Neural cell (in vitro differentiated cells): Measurements from ENCODE around the gene SGSH. TPM values are rescaled to one million over a fixed set of nuclear protein-coding genes. Genes with fewer than 3 reads are reported as not detected.

Source experiments
- H2AFZ ChIP-seq: fragments of 200-600, 300-800 bp; sonication (generic), shearing (Covaris generic); 2 replicates; pipeline ENCODE4 v1.6.0; 2014; ENCODE audit warnings: low read depth, mild to moderate bottlenecking, antibody characterized with exemption, low read length, moderate library complexity
- H3F3A ChIP-seq: fragments of 200-600 bp; shearing (Covaris generic); 2 replicates; pipeline ENCODE4 v1.6.1; 2016; ENCODE audit warnings: mild to moderate bottlenecking, moderate library complexity, mixed read lengths, antibody characterized with exemption, low read length; ENCODE audit not compliant: insufficient read depth, poor library complexity, severe bottlenecking
- H3K27ac ChIP-seq: fragments of 200-600, 300-800 bp; sonication (generic), shearing (Covaris generic); 2 replicates; pipeline ENCODE4 v1.5.1; 2014; ENCODE audit warnings: mild to moderate bottlenecking, low read length, moderate library complexity
- H3K27me3 ChIP-seq: fragments of 300-800, 200-600 bp; sonication (generic), shearing (Covaris generic); 2 replicates; pipeline ENCODE4 v1.6.0; 2014; ENCODE audit warnings: mild to moderate bottlenecking, low read depth, low read length, moderate library complexity; ENCODE audit not compliant: insufficient read depth
- H3K36me3 ChIP-seq: fragments of 300-800, 200-600 bp; sonication (generic), shearing (Covaris generic); 2 replicates; pipeline ENCODE4 v1.5.1; 2014; ENCODE audit warnings: mild to moderate bottlenecking, antibody characterized with exemption, low read length, moderate library complexity; ENCODE audit not compliant: insufficient read depth
- H3K4me2 ChIP-seq: fragments of 300-800, 200-600 bp; sonication (generic), shearing (Covaris generic); 2 replicates; pipeline ENCODE4 v1.6.0; 2014; ENCODE audit warnings: mild to moderate bottlenecking, low read length
- H3K4me3 ChIP-seq: fragments of 300-800, 200-600 bp; sonication (generic), shearing (Covaris generic); 2 replicates; pipeline ENCODE4 v1.5.1; 2014; ENCODE audit warnings: mild to moderate bottlenecking, low read length, moderate library complexity
- H3K79me2 ChIP-seq: fragments of 200-600 bp; shearing (Covaris generic); replicated peaks from 2 replicates; pipeline ENCODE4 v1.6.0; 2014; ENCODE audit warnings: mild to moderate bottlenecking, low read length, moderate library complexity; ENCODE audit not compliant: insufficient read depth
- H3K9ac ChIP-seq: fragments of 300-800, 200-600 bp; sonication (generic), shearing (Covaris generic); 2 replicates; pipeline ENCODE4 v1.6.1; 2016; ENCODE audit warnings: mild to moderate bottlenecking, low read length, mixed read lengths
- H3K9me2 ChIP-seq: fragments of 200-600 bp; shearing (Covaris generic); 2 replicates; pipeline ENCODE4 v1.6.1; 2016; ENCODE audit warnings: mild to moderate bottlenecking, low read length, mixed read lengths; ENCODE audit not compliant: insufficient read depth
- H3K9me3 ChIP-seq: fragments of 200-600, 300-800 bp; sonication (generic), shearing (Covaris generic); 2 replicates; pipeline ENCODE4 v1.6.1; 2016; ENCODE audit warnings: mild to moderate bottlenecking, mixed run types, low read length, moderate library complexity, mixed read lengths
- H4K20me1 ChIP-seq: fragments of 200-600 bp; shearing (Covaris generic); 2 replicates; pipeline ENCODE4 v1.6.1; 2016; ENCODE audit warnings: mild to moderate bottlenecking, mixed run types; ENCODE audit not compliant: insufficient read depth
- CTCF ChIP-seq: fragments of 450-650 bp; IDR thresholded peaks from 2 replicates; pipeline ENCODE4 v1.5.1; 2014; ENCODE audit warnings: antibody characterized with exemption, mild to moderate bottlenecking, moderate library complexity; ENCODE audit not compliant: poor library complexity, severe bottlenecking
- EP300 ChIP-seq: fragments of 450-650 bp; conservative IDR thresholded peaks from 2 replicates; pipeline ENCODE4 v1.6.1; 2014; ENCODE audit warnings: antibody characterized with exemption, mild to moderate bottlenecking, moderate library complexity; ENCODE audit not compliant: poor library complexity, severe bottlenecking
- EZH2 ChIP-seq: fragments of 200-600, 300-800 bp; shearing (Covaris generic), sonication (generic); IDR thresholded peaks from 2 replicates; pipeline ENCODE4 v1.6.1; 2014; ENCODE audit warnings: antibody characterized with exemption, low read length, borderline replicate concordance, mild to moderate bottlenecking; ENCODE audit not compliant: insufficient read depth, poor library complexity, severe bottlenecking
- MXI1 ChIP-seq: fragments of 450-650 bp; conservative IDR thresholded peaks from 2 replicates; pipeline ENCODE4 v1.6.1; 2014; ENCODE audit warnings: antibody characterized with exemption, mild to moderate bottlenecking; ENCODE audit not compliant: poor library complexity, severe bottlenecking
- POLR2AphosphoS5 ChIP-seq: IDR thresholded peaks from 2 replicates; pipeline ENCODE4 v1.6.1; 2012
- RAD21 ChIP-seq: fragments of 450-650 bp; conservative IDR thresholded peaks from 2 replicates; pipeline ENCODE4 v1.6.1; 2014; ENCODE audit warnings: antibody characterized with exemption, mild to moderate bottlenecking, moderate library complexity
- REST ChIP-seq: IDR thresholded peaks from 2 replicates; pipeline ENCODE4 v1.6.1; 2012; ENCODE audit warnings: borderline replicate concordance
- SMC3 ChIP-seq: fragments of 450-650 bp; conservative IDR thresholded peaks from 2 replicates; pipeline ENCODE4 v1.6.1; 2014; ENCODE audit warnings: antibody characterized with exemption, mild to moderate bottlenecking, moderate library complexity; ENCODE audit not compliant: poor library complexity
- TAF1 ChIP-seq: IDR thresholded peaks from 2 replicates; pipeline ENCODE4 v1.6.1; 2012; ENCODE audit warnings: low read depth
- polyA plus RNA-seq: library from polyadenylated mRNA; depleted of rRNA; stranded (reverse); fragments of >200 nt; gene quantifications from 2 replicates; pipeline ENCODE4 v1.2.3, GENCODE V29; 2014

The SGSH gene
- polyA plus RNA-seq, 1 donor from 2014 or later = 8.0 TPM

GRCh38 chr17:80268427-80268826 lies 48.3 kb upstream of the SGSH start:
- Histone ChIP-seq H4K20me1 (no peaks in the 10 kb centered on the region), H3K27me3 (no peaks in the 10 kb centered on the region), H3K79me2 (no peaks in the 10 kb centered on the region), H3K4me3 (no peak overlapping the region), H3K36me3 (no peaks in the 10 kb centered on the region), H3K9me3 (no peaks in the 10 kb centered on the region), H3F3A (no peaks in the 10 kb centered on the region), H3K27ac (no peak overlapping the region), H3K9me2 (no peaks in the 10 kb centered on the region), H3K9ac (no peak overlapping the region), H3K4me2 (no peak overlapping the region), H2AFZ (no peak overlapping the region)
- TF ChIP-seq REST (no peak), POLR2AphosphoS5 (no peak), TAF1 (no peak), EP300 (no peak), MXI1 (no peak), SMC3 (no peak), CTCF (no peak), EZH2 (no peak), RAD21 (no peak)

DNA sequence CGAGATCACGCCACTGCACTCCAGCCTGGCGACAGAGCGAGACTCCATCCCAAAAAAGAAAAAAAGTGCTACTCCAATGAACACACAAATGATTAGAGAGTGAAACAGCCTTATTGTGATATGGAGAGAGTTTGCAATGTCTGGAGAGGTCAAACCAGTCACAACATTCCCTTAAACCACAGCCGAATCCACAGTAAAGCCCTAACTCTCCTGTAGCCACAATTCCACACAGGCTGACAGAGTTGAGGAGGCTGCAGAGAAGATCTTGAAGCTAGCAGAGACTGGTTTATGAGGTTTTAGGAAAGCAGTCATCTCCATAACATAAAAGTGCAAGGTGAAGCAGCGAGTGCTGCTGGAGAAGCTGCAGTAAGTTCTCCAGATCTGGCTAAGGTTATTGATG lies 47.3 kb upstream of the SGSH start:
- no peaks in the 10 kb centered on the region for H4K20me1 ChIP-seq
- H3K27ac ChIP-seq = no peak overlapping the region
- H3K36me3 ChIP-seq = no peaks in the 10 kb centered on the region
- no peaks in the 10 kb centered on the region for H3K9me3 ChIP-seq
- H3K27me3 ChIP-seq = no peaks in the 10 kb centered on the region
- no peak overlapping the region for H3K9ac ChIP-seq
- no peaks in the 10 kb centered on the region for H3F3A ChIP-seq
- H3K79me2 ChIP-seq = no peaks in the 10 kb centered on the region
- H2AFZ ChIP-seq = no peak overlapping the region
- TF ChIP-seq TAF1 (no peak), SMC3 (no peak), REST (no peak), POLR2AphosphoS5 (no peak), RAD21 (no peak), CTCF (no peak), EZH2 (no peak), EP300 (no peak), MXI1 (no peak)
- no peak overlapping the region for H3K4me2 ChIP-seq
- H3K9me2 ChIP-seq = no peaks in the 10 kb centered on the region
- H3K4me3 ChIP-seq = no peak overlapping the region
